GM21526 (cell line): ENCODE results near the gene GPR89A.
"Not testable (repeated sequence)": the region's sequence is repeated elsewhere in the genome, so short reads cannot be mapped to it uniquely, and the experiment has no call there.

ENCODE experiments used
- ATAC-seq: cut with Tn5 transposase; IDR thresholded peaks from one replicate; pipeline ENCODE4 v1.9.1; 2021; ENCODE audit warnings: moderate library complexity; ENCODE audit not compliant: unreplicated experiment, low FRiP score

The GPR89A gene

DNA sequence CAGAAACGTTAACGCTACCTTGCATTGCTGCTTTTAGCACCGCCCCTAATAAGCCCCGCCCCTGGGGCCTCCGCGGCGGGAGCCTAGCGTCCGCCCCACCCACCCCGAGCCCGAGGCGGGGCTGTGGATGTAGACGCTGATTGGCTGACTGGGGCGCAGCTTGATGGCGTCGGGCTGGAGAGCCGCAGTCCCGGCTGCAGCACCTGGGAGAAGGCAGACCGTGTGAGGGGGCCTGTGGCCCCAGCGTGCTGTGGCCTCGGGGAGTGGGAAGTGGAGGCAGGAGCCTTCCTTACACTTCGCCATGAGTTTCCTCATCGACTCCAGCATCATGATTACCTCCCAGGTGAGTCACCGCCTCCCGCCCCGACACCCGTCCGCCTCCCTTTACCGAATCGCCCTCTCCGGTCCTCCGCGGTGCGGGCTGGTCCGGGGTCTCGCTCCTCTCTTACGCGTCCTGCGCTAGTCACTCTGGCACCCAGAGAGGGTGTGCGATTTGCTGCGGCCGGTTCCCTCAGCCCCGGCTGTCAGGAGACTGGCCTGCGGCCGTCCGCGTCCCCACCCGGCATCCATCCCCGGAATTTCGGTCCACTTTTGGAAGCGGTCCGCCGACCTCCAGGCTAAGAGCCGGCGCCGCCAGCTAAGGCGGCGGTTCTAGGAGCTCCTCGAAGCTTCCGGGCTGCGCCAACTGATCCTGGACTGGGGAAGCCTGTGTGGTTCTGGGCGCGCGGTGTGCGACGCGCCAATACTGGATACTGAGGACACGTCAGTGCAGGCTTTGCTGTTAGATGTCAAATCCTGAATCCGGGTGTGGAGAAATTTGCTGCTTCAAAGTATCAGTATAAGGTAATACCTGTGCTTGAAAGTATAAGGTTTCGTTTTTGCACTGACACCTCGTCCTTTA lies at the start of gene GPR89A:
Gene GPR89A (plus strand): TSS at position 156 of the 901 bp plus-strand sequence. CDS start 146 bp downstream, at position 302.
- ATAC-seq: peak; percentile 83

GRCh38 chr1:145586820-145587219 lies 21.0 kb upstream of the GPR89A start:
- ATAC-seq: not testable (repeated sequence)

GRCh38 chr1:145590806-145591205 lies 17.0 kb upstream of the GPR89A start:
- ATAC-seq: not testable (repeated sequence)

DNA sequence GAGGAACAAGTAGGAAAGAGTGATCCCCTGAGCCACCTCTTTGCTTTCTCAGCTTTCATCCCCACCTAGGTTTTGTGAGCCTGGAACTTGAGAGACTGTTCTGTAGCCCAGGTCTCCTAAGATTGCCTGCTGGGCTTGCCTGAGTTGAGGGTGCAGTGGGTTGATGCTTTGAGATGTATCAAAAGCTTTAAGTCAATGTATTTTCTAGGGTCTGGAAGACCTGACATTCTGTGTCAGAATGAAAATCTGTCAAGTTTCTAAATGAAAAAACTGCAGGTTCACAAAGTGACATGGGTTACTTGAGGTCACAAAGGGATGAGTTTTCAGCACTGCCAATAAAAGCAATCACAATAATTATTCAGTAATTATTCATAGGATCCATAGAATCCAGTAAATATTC lies 15.4 kb upstream of the GPR89A start:
- ATAC-seq: not testable (repeated sequence)

- not testable (repeated sequence) for ATAC-seq
Observed at GRCh38 chr1:145595421-145595820, 12.4 kb upstream of the GPR89A start.

- ATAC-seq: not testable (repeated sequence)
Observed at GRCh38 chr1:145596236-145596635, 11.6 kb upstream of the GPR89A start.

DNA sequence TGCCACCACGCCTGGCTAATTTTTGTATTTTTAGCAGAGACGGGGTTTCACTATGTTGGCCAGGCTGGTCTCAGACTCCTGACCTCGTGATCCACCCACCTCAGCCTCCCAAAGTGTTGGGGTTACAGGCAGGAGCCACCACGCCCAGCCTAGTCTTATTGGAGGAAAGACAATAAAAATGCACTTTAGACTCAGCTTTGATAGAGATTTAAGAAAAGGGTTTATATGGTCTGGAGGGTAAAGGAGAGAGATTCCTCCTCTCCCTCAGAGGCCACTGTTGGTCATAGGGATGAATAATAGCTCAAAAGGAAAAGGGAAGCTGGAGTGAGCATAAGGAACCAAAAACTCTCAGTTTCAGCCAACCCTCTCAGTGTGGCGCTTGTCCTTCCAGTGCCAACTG lies 8.4 kb upstream of the GPR89A start:
- ATAC-seq: not testable (repeated sequence)

DNA sequence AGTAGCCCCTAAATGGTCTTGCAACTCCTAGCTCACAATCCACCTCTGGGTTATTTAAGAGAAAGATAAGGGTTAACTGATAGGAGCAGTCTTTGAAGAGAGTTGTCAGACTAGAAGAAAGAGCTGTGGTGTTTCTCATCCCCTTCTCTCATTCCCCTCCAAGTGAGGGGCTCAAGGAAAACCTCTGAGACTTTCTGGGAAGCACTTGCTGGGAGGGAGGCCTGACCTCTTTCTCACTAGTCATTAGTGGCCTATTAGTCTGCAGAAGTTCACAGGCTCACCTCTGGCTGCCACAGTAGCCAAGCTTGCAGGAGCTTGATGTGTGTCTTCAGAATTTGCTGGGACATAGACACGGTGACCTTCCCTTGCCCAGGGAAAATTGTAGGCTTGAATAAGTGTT lies 6.2 kb upstream of the GPR89A start:
- no peak for ATAC-seq

GRCh38 chr1:145606840-145607239 lies 948 bp upstream of the GPR89A start:
- ATAC-seq: not testable (repeated sequence)

DNA sequence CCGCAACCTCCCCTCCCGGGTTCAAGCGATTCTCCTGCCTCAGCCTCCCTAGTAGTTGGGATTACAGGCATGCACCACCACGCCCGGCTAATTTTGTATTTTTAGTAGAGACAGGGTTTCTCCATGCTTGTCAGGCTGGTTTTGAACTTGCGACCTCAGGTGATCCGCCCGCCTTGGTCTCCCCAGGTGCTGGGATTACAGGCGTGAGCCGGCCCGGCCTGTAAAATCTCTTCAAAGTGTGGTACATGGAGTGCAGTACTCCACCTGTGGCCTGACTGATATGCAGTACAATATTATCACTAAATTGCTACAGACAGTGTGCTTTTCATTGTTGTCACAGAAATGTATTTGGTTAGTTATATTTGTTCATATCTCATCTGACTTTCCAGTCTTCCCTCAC lies 499 bp upstream of the GPR89A start:
- not testable (repeated sequence) for ATAC-seq

DNA sequence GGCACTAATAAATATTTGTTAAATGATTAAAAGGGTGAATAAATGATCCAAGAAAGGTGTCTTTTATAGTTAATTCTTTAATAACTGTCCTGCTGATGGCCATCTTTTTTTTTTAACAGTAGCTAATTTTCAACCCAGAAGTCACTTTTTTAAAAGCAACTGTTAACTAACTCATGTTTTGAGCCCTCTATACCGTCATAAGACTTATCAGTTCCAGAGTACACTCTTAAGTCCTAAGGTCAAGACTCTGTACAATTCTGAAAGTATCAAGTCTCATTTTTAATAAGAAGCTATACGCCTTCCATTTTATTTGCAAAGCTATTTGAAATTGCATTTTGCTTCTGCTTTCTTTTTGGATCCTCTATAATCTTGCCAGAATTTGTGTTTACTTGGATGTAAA lies 3.0 kb downstream of the GPR89A start:
- not testable (repeated sequence) for ATAC-seq

DNA sequence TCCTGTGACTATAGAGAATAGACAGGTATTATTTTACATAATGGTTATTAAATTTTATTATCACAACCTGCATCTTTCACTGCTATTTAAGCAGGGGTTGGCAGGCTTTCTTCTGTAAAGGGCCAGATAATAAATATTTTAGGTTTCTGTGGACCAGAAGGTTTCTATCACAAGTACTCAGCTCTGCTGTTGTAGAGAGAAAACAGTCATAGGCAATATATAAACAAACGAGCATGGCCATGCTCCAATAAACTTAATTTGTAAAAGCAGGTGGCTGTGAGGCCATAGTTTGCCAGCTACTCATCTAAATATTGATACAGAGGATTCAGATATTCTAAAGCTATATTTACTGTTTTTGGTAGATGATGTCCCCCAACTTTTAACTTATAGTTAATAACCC lies 12.3 kb downstream of the GPR89A start:
- ATAC-seq: not testable (repeated sequence)

- ATAC-seq: not testable (repeated sequence)
Observed at GRCh38 chr1:145622177-145622576, 14.4 kb downstream of the GPR89A start.

GRCh38 chr1:145636237-145636636 lies 28.4 kb downstream of the GPR89A start:
- ATAC-seq: not testable (repeated sequence)

- ATAC-seq: not testable (repeated sequence)
Observed at GRCh38 chr1:145641886-145642285, 34.1 kb downstream of the GPR89A start.

GRCh38 chr1:145643990-145644389 lies 36.2 kb downstream of the GPR89A start:
- ATAC-seq: not testable (repeated sequence)

DNA sequence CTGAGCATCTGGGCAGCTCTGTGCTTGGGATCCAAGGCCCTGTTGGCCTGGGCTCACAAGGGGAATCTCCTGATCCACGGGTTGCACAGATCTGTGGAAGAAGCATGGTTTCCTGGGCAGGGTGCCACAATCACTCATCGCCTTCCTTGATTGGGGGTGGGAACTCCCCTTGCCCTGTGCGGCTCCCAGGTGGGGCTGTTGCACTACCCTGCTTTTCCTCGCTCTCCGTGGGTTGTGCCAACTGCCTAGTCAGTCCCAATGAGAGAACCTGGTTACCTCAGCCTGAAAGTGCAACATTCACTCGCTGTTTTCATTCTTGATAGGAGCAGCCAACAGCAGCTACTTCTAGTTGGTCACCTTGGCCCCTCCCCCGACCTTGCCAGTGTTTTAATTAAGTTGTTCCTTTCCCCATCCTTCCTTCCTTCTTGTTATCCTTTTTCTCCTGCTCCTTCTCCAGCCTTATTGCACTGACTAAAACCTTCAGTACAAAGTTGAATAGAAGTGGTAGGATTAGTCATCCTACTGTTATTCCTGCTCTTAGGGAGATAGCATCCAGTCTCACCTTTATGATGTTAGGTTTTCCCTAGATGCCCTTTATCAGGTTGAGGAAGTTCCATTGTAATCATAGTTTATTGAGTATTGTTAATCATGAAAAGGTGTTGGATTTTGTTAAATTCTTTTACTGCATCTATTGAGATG lies 48.6 kb downstream of the GPR89A start:
- ATAC-seq: not testable (repeated sequence)

GRCh38 chr1:145662502-145662901 lies 54.7 kb downstream of the GPR89A start:
- ATAC-seq: not testable (repeated sequence)

- not testable (repeated sequence) for ATAC-seq
Observed at GRCh38 chr1:145665015-145665414, 57.2 kb downstream of the GPR89A start.

DNA sequence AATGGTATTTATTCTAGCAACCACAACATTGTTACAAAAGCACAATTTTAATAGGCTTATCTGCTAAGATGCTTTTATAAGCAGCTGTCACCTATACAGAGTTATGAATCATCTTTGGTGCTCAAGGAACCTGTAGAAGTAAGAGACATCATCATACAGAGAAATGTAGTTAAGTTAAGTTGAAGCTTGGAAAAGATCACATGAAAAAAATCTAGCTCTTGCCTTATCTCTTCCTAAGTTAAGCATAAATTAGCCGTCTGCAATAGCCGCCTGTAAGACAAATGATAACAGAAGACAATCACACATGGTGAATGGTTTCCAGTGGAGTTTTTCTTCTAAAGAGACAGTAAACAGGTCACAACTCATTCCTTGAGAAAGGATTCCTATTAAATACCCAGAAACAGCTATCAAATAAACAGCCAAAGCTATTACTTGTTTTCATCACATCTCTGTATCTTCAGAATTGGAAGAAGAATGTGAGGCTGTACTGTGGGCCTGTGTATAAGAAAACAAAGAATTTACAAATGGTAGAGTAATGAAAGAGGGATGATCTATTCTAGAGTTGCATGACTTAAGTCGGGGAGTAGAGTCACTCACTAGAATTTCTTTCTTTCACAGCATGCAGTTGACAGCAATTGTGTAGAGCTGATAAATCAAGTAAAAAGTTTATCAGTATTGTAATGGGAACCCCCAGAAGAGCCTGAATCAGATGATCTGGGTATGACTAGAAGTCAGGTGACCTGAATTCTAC lies 63.4 kb downstream of the GPR89A start:
- ATAC-seq: not testable (repeated sequence)

DNA sequence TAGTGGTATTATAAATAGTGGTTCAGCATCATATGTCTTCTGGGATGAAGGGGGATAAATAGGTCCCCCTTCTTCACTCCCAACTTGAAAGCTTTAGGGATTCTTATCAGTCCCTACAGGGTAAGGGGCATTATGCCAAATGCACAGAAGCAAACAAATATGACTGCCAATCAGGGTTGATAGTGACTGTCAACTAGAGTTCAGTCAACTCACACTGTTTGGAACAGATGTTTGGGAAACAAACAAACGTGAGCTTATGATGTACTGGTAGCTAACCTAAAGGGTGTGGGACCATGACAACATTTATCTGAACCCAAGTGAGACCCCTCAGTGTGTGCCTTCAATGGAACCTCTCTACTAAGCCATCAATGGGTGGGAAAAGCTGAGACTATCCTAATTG lies 65.4 kb downstream of the GPR89A start:
- not testable (repeated sequence) for ATAC-seq
